ENCODE measurements around the gene ADSS2.

DNA sequence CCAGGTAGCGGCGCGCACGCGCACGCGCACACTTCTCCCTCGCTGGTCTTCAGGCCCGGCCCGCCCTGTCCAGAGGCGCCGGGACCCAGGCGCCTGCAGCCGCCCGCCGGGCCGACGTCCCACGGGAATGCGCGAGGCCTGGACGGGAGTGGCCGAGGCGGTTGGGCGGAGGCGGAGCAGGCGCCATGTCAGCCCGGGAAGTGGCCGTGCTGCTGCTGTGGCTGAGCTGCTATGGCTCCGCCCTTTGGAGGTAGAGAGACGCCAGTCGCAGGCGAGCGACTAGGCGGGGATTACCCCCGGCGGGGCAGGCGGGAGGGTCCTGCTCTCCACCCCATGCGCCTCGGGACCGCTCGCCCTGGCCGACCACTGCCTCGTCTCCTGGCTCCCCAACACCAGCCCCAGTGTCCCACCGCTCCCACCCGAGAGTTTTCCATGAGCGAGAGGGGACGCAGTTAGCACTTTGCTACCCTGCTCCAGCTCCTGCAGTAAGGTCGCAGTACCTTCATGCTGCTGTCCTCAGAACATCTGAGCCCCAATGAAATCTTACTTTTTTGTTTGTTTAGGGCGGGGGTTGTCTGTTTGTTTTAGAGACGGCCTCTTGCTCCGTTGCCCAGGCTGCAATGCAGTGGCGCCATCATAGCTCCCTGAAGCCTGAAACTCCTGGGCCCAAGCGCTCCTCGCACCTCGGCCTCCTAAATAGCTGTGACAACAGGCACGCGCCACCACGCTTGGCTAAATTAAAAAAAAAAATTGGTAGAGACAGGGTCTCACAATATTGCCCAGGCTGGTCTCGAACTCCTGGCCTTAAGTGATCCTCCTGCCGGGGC, 9.7 kb upstream of the ADSS2 start, which contains the start of gene CATSPERE:
- TF ChIP-seq, protein P1, sequence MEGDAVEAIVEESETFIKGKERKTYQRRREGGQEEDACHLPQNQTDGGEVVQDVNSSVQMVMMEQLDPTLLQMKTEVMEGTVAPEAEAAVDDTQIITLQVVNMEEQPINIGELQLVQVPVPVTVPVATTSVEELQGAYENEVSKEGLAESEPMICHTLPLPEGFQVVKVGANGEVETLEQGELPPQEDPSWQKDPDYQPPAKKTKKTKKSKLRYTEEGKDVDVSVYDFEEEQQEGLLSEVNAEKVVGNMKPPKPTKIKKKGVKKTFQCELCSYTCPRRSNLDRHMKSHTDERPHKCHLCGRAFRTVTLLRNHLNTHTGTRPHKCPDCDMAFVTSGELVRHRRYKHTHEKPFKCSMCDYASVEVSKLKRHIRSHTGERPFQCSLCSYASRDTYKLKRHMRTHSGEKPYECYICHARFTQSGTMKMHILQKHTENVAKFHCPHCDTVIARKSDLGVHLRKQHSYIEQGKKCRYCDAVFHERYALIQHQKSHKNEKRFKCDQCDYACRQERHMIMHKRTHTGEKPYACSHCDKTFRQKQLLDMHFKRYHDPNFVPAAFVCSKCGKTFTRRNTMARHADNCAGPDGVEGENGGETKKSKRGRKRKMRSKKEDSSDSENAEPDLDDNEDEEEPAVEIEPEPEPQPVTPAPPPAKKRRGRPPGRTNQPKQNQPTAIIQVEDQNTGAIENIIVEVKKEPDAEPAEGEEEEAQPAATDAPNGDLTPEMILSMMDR (IDR thresholded peaks at IDR 0.05; ENCODE audit: insufficient read depth, low read length) = no peak
- TF ChIP-seq POLR2AphosphoS5 (IDR thresholded peaks at IDR 0.05; ENCODE audit: low read depth) (peak; percentile 93), GABPA (IDR thresholded peaks at IDR 0.05; ENCODE audit: low read depth) (no peak)
- TF ChIP-seq, protein P2, sequence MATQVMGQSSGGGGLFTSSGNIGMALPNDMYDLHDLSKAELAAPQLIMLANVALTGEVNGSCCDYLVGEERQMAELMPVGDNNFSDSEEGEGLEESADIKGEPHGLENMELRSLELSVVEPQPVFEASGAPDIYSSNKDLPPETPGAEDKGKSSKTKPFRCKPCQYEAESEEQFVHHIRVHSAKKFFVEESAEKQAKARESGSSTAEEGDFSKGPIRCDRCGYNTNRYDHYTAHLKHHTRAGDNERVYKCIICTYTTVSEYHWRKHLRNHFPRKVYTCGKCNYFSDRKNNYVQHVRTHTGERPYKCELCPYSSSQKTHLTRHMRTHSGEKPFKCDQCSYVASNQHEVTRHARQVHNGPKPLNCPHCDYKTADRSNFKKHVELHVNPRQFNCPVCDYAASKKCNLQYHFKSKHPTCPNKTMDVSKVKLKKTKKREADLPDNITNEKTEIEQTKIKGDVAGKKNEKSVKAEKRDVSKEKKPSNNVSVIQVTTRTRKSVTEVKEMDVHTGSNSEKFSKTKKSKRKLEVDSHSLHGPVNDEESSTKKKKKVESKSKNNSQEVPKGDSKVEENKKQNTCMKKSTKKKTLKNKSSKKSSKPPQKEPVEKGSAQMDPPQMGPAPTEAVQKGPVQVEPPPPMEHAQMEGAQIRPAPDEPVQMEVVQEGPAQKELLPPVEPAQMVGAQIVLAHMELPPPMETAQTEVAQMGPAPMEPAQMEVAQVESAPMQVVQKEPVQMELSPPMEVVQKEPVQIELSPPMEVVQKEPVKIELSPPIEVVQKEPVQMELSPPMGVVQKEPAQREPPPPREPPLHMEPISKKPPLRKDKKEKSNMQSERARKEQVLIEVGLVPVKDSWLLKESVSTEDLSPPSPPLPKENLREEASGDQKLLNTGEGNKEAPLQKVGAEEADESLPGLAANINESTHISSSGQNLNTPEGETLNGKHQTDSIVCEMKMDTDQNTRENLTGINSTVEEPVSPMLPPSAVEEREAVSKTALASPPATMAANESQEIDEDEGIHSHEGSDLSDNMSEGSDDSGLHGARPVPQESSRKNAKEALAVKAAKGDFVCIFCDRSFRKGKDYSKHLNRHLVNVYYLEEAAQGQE (IDR thresholded peaks at IDR 0.05; ENCODE audit: insufficient replicate concordance, low read depth) = peak; percentile 39
